Astrocyte (in vitro differentiated cells and primary cell): Measurements from ENCODE around the gene TLR6. TPM values are rescaled to one million over a fixed set of nuclear protein-coding genes. Genes with fewer than 3 reads are reported as not detected.
"Not testable (repeated sequence)": the region's sequence is repeated elsewhere in the genome, so short reads cannot be mapped to it uniquely, and the experiment has no call there.

Experiments used
- DNase-seq: peaks from one replicate; pipeline ENCODE4 v3.0.0-alpha.2; 2010; ENCODE audit warnings: low read depth
- FAIRE-seq: peaks from 2 replicates; lab custom pipeline; 2011; peaks lifted over from hg19 to GRCh38; lab: Jason Lieb, UNC
- H2AFZ ChIP-seq: 2 replicates; pipeline ENCODE4 v1.6.0; 2012; ENCODE audit warnings: low read depth, low read length, inconsistent platforms
- H3K27ac ChIP-seq: 2 replicates; pipeline ENCODE4 v1.5.1; 2011; ENCODE audit warnings: low read depth, low read length, inconsistent platforms
- H3K27me3 ChIP-seq: 2 replicates; pipeline ENCODE4 v1.6.0; 2011; ENCODE audit warnings: low read length, inconsistent platforms; ENCODE audit not compliant: insufficient read depth
- H3K36me3 ChIP-seq: 2 replicates; pipeline ENCODE4 v1.5.1; 2011; ENCODE audit warnings: low read length, inconsistent platforms; ENCODE audit not compliant: insufficient read depth
- H3K4me1 ChIP-seq: 2 replicates; pipeline ENCODE4 v1.5.1; 2011; ENCODE audit warnings: low read length, inconsistent platforms; ENCODE audit not compliant: insufficient read depth
- H3K4me2 ChIP-seq: 2 replicates; pipeline ENCODE4 v1.6.0; 2012; ENCODE audit warnings: low read length, inconsistent platforms
- H3K4me3 ChIP-seq: 2 replicates; pipeline ENCODE4 v1.5.1; 2011; ENCODE audit warnings: low read depth, mild to moderate bottlenecking, low read length, inconsistent platforms; ENCODE audit not compliant: insufficient read depth
- H3K79me2 ChIP-seq: 2 replicates; pipeline ENCODE4 v1.6.0; 2012; ENCODE audit warnings: mild to moderate bottlenecking, low read length, inconsistent platforms; ENCODE audit not compliant: insufficient read depth
- H3K9ac ChIP-seq: 2 replicates; pipeline ENCODE4 v1.6.0; 2012; ENCODE audit warnings: mild to moderate bottlenecking, low read length, inconsistent platforms
- H3K9me3 ChIP-seq: 2 replicates; pipeline ENCODE4 v1.5.1; 2012; ENCODE audit warnings: low read depth, mild to moderate bottlenecking, low read length, inconsistent platforms; ENCODE audit not compliant: insufficient read depth
- H4K20me1 ChIP-seq: 2 replicates; pipeline ENCODE4 v1.6.0; 2012; ENCODE audit warnings: low read length, inconsistent platforms; ENCODE audit not compliant: insufficient read depth
- H3K27ac Mint-ChIP-seq: one replicate; pipeline ENCODE4 v1.8.0; 2021; ENCODE audit warnings: mild to moderate bottlenecking, mixed read lengths; ENCODE audit not compliant: unreplicated experiment
- H3K27me3 Mint-ChIP-seq: one replicate; pipeline ENCODE4 v1.8.0; 2021; ENCODE audit warnings: low read depth, mixed read lengths; ENCODE audit not compliant: unreplicated experiment
- H3K36me3 Mint-ChIP-seq: one replicate; pipeline ENCODE4 v1.8.0; 2021; ENCODE audit warnings: low read depth, mixed read lengths; ENCODE audit not compliant: unreplicated experiment
- H3K4me1 Mint-ChIP-seq: one replicate; pipeline ENCODE4 v1.8.0; 2021; ENCODE audit warnings: low read depth, mixed read lengths; ENCODE audit not compliant: unreplicated experiment
- H3K4me3 Mint-ChIP-seq: one replicate; pipeline ENCODE4 v1.8.0; 2021; ENCODE audit warnings: mild to moderate bottlenecking, moderate library complexity, mixed read lengths; ENCODE audit not compliant: unreplicated experiment
- H3K9me3 Mint-ChIP-seq: one replicate; pipeline ENCODE4 v1.8.0; 2021; ENCODE audit warnings: mild to moderate bottlenecking, mixed read lengths; ENCODE audit not compliant: unreplicated experiment
- EZH2 ChIP-seq: IDR thresholded peaks from 2 replicates; pipeline ENCODE4 v1.6.1; 2012; ENCODE audit warnings: mild to moderate bottlenecking, low read length, inconsistent platforms; ENCODE audit not compliant: insufficient read depth
- total RNA-seq: library from RNA; stranded (reverse); gene quantifications from 2 replicates; pipeline ENCODE4 v1.2.1, GENCODE V29; 2021
- TF ChIP-seq, protein P1 (sequence below): IDR thresholded peaks from 2 replicates; pipeline ENCODE4 v1.5.1; 2011; ENCODE audit warnings: low read depth, mild to moderate bottlenecking, inconsistent platforms, low read length, moderate library complexity; ENCODE audit not compliant: insufficient read depth

Gene TLR6
- total RNA-seq, 1 donor from 2014 or later, result 3.8 TPM

GRCh38 chr4:38811297-38811696 lies 45.3 kb downstream of the TLR6 start:
- Histone ChIP-seq H3K79me2 (no peaks in the 10 kb centered on the region), H3K4me2 (no peak overlapping the region), H3K4me3 (no peak overlapping the region), H3K27me3 (no peaks in the 10 kb centered on the region), H3K36me3 (no peaks in the 10 kb centered on the region), H3K9me3 (no peaks in the 10 kb centered on the region), H2AFZ (no peak overlapping the region), H3K27ac (no peak overlapping the region), H4K20me1 (no peaks in the 10 kb centered on the region), H3K9ac (no peak overlapping the region), H3K4me1 (no peaks in the 10 kb centered on the region)
- H3K36me3 Mint-ChIP-seq, result peaks cover 2% of the 10 kb centered on the region
- H3K4me1 Mint-ChIP-seq, result no peaks in the 10 kb centered on the region
- H3K27ac Mint-ChIP-seq, result no peak overlapping the region
- no peak overlapping the region for H3K4me3 Mint-ChIP-seq
- DNase-seq, result no peak
- H3K27me3 Mint-ChIP-seq, result no peaks in the 10 kb centered on the region
- TF ChIP-seq EZH2, result no peak
- TF ChIP-seq, protein P1, sequence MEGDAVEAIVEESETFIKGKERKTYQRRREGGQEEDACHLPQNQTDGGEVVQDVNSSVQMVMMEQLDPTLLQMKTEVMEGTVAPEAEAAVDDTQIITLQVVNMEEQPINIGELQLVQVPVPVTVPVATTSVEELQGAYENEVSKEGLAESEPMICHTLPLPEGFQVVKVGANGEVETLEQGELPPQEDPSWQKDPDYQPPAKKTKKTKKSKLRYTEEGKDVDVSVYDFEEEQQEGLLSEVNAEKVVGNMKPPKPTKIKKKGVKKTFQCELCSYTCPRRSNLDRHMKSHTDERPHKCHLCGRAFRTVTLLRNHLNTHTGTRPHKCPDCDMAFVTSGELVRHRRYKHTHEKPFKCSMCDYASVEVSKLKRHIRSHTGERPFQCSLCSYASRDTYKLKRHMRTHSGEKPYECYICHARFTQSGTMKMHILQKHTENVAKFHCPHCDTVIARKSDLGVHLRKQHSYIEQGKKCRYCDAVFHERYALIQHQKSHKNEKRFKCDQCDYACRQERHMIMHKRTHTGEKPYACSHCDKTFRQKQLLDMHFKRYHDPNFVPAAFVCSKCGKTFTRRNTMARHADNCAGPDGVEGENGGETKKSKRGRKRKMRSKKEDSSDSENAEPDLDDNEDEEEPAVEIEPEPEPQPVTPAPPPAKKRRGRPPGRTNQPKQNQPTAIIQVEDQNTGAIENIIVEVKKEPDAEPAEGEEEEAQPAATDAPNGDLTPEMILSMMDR, result no peak
- FAIRE-seq, result no peak
- H3K9me3 Mint-ChIP-seq, result peaks cover 10% of the 10 kb centered on the region

GRCh38 chr4:38807462-38807861 lies 49.2 kb downstream of the TLR6 start:
- H3K4me1 Mint-ChIP-seq, H3K27me3 Mint-ChIP-seq, H3K36me3 Mint-ChIP-seq, FAIRE-seq, H3K27ac ChIP-seq, H4K20me1 ChIP-seq, H3K4me3 Mint-ChIP-seq, H3K27me3 ChIP-seq, DNase-seq, H3K9me3 ChIP-seq, H3K4me1 ChIP-seq, H3K9me3 Mint-ChIP-seq, H3K36me3 ChIP-seq, H3K4me3 ChIP-seq, H2AFZ ChIP-seq, H3K9ac ChIP-seq, H3K4me2 ChIP-seq, H3K27ac Mint-ChIP-seq, H3K79me2 ChIP-seq: not testable (repeated sequence)

DNA sequence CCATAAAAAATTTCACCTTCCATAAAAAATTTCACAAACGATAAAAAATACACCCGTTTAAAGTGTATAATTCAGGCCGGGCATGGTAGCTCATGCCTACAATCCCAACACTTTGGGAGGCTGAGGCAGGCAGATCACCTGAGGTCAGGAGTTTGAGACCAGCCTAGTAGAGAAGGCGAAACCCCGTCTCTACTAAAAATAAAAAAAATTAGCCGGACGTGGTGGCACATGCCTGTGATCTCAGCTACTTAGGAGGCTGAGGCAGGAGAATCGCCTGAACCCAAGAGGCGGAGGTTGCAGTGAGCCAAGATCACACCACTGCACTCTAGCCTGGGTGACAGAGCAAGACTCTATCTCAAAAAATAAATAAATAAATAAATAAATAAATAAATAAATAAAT lies 50.4 kb downstream of the TLR6 start:
- not testable (repeated sequence) for H3K4me1 Mint-ChIP-seq, H3K4me1 ChIP-seq, H3K27me3 ChIP-seq, H3K4me2 ChIP-seq, DNase-seq, H3K9me3 Mint-ChIP-seq, H3K36me3 ChIP-seq, H3K9me3 ChIP-seq, H3K36me3 Mint-ChIP-seq, H3K79me2 ChIP-seq, H4K20me1 ChIP-seq, H3K4me3 Mint-ChIP-seq, H3K27me3 Mint-ChIP-seq, H3K27ac Mint-ChIP-seq, H3K9ac ChIP-seq, FAIRE-seq, H3K27ac ChIP-seq, H3K4me3 ChIP-seq, H2AFZ ChIP-seq
